Measurements from ENCODE around the gene BEND3.
"Not testable (repeated sequence)": the region's sequence is repeated elsewhere in the genome, so short reads cannot be mapped to it uniquely, and the experiment has no call there.

Gene BEND3

GRCh38 chr6:107144014-107144413 is 28.7 kb upstream of the BEND3 start:
- Histone ChIP-seq H3K4me1 (ENCODE audit: low read length) (no peaks in the 10 kb centered on the region), H3K4me2 (ENCODE audit: low read length) (no peak overlapping the region), H4K20me1 (ENCODE audit: insufficient read depth, low read length) (no peaks in the 10 kb centered on the region), H3K4me3 (ENCODE audit: low read length) (no peak overlapping the region), H3K27ac (ENCODE audit: low read length) (no peak overlapping the region), H3K9me3 (ENCODE audit: insufficient read depth, low read length) (no peaks in the 10 kb centered on the region), H3K79me2 (ENCODE audit: low read length) (no peaks in the 10 kb centered on the region), H2AFZ (ENCODE audit: low read depth, low read length) (no peak overlapping the region), H3K36me3 (replicated peaks; ENCODE audit: low read depth, low read length) (no peaks in the 10 kb centered on the region), H3K27me3 (ENCODE audit: low read depth, low read length) (no peaks in the 10 kb centered on the region), H3K9ac (ENCODE audit: low read length) (no peak overlapping the region)
- TF ChIP-seq CTCF (IDR thresholded peaks at IDR 0.05; ENCODE audit: low read depth, low read length) (no peak), EZH2phosphoT487 (IDR thresholded peaks at IDR 0.05; ENCODE audit: low read depth) (no peak)

- Histone ChIP-seq H4K20me1 (ENCODE audit: insufficient read depth, low read length) (no peaks in the 10 kb centered on the region), H3K27ac (ENCODE audit: low read length) (no peak overlapping the region), H3K79me2 (ENCODE audit: low read length) (no peaks in the 10 kb centered on the region), H3K4me3 (ENCODE audit: low read length) (no peak overlapping the region), H3K9ac (ENCODE audit: low read length) (no peak overlapping the region), H3K27me3 (ENCODE audit: low read depth, low read length) (no peaks in the 10 kb centered on the region), H3K4me2 (ENCODE audit: low read length) (no peak overlapping the region), H3K36me3 (replicated peaks; ENCODE audit: low read depth, low read length) (no peaks in the 10 kb centered on the region), H3K9me3 (ENCODE audit: insufficient read depth, low read length) (no peaks in the 10 kb centered on the region), H3K4me1 (ENCODE audit: low read length) (no peaks in the 10 kb centered on the region), H2AFZ (ENCODE audit: low read depth, low read length) (no peak overlapping the region)
- TF ChIP-seq EZH2phosphoT487 (IDR thresholded peaks at IDR 0.05; ENCODE audit: low read depth) (no peak), CTCF (IDR thresholded peaks at IDR 0.05; ENCODE audit: low read depth, low read length) (no peak)
These were observed 25.3 kb upstream of the BEND3 start for GRCh38 chr6:107140581-107140980.

GRCh38 chr6:107136324-107136723 is 21.0 kb upstream of the BEND3 start:
- not testable (repeated sequence) for H3K4me2 ChIP-seq (ENCODE audit: low read length); H3K4me3 ChIP-seq (ENCODE audit: low read length); H4K20me1 ChIP-seq (ENCODE audit: insufficient read depth, low read length); H3K4me1 ChIP-seq (ENCODE audit: low read length); H3K79me2 ChIP-seq (ENCODE audit: low read length); H3K9me3 ChIP-seq (ENCODE audit: insufficient read depth, low read length); H2AFZ ChIP-seq (ENCODE audit: low read depth, low read length); H3K36me3 ChIP-seq (replicated peaks; ENCODE audit: low read depth, low read length); H3K27ac ChIP-seq (ENCODE audit: low read length); H3K27me3 ChIP-seq (ENCODE audit: low read depth, low read length); H3K9ac ChIP-seq (ENCODE audit: low read length)

- not testable (repeated sequence) for H3K9me3 ChIP-seq (ENCODE audit: insufficient read depth, low read length); H4K20me1 ChIP-seq (ENCODE audit: insufficient read depth, low read length); H3K9ac ChIP-seq (ENCODE audit: low read length); H3K79me2 ChIP-seq (ENCODE audit: low read length); H3K36me3 ChIP-seq (replicated peaks; ENCODE audit: low read depth, low read length); H2AFZ ChIP-seq (ENCODE audit: low read depth, low read length); H3K4me1 ChIP-seq (ENCODE audit: low read length); H3K4me3 ChIP-seq (ENCODE audit: low read length); H3K4me2 ChIP-seq (ENCODE audit: low read length); H3K27me3 ChIP-seq (ENCODE audit: low read depth, low read length); H3K27ac ChIP-seq (ENCODE audit: low read length)
These were observed 19.8 kb upstream of the BEND3 start for GRCh38 chr6:107135048-107135680.

GRCh38 chr6:107132330-107132954 is 17.1 kb upstream of the BEND3 start:
- peak overlapping the region; percentile 66 for H3K4me3 ChIP-seq (ENCODE audit: low read length)
- no peaks in the 10 kb centered on the region for H3K79me2 ChIP-seq (ENCODE audit: low read length)
- TF ChIP-seq CTCF (IDR thresholded peaks at IDR 0.05; ENCODE audit: low read depth, low read length) (peak; percentile 55), EZH2phosphoT487 (IDR thresholded peaks at IDR 0.05; ENCODE audit: low read depth) (no peak)
- no peaks in the 10 kb centered on the region for H3K36me3 ChIP-seq (replicated peaks; ENCODE audit: low read depth, low read length)
- H3K9me3 ChIP-seq (ENCODE audit: insufficient read depth, low read length) = no peaks in the 10 kb centered on the region
- H3K4me1 ChIP-seq (ENCODE audit: low read length) = peaks cover 10% of the 10 kb centered on the region
- H3K4me2 ChIP-seq (ENCODE audit: low read length) = peak overlapping the region; percentile 63
- H2AFZ ChIP-seq (ENCODE audit: low read depth, low read length) = peak overlapping the region; percentile 39; the same call in 1 of the 2 replicates
- H3K27ac ChIP-seq (ENCODE audit: low read length) = no peak overlapping the region
- H4K20me1 ChIP-seq (ENCODE audit: insufficient read depth, low read length) = no peaks in the 10 kb centered on the region
- H3K27me3 ChIP-seq (ENCODE audit: low read depth, low read length) = no peaks in the 10 kb centered on the region
- H3K9ac ChIP-seq (ENCODE audit: low read length) = no peak overlapping the region
